Activated naive CD8-positive, alpha-beta T cell treated with anti-CD3 and anti-CD28 coated beads, Interleukin-2, amount 10 ng/mL, durations not matched to agents 7 days and 5 days (primary cell): ENCODE results near the gene C19orf44. TPM values are rescaled to one million over a fixed set of nuclear protein-coding genes. Genes with fewer than 3 reads are reported as not detected.

Experiments
- ATAC-seq: fragments of 150-1000 bp; cut with Tn5 transposase; one replicate; pipeline ENCODE4 v1.10.0; 2021; ENCODE audit warnings: low read depth, moderate library complexity
- POLR2A ChIA-PET: fragments of 350-600 bp; sonication (Branson Sonifier 250); formaldehyde crosslinking; loops from one replicate; lab custom pipeline; 2021; ENCODE audit warnings: antibody characterized with exemption; lab: Charles Lee
- DNase-seq: peaks from one replicate; pipeline ENCODE4 v3.0.0; 2021
- H3K27ac Mint-ChIP-seq: one replicate; pipeline ENCODE4 v1.8.0; 2022; ENCODE audit warnings: mild to moderate bottlenecking, mixed read lengths
- H3K27me3 Mint-ChIP-seq: one replicate; pipeline ENCODE4 v1.8.0; 2022; ENCODE audit warnings: mild to moderate bottlenecking, moderate library complexity, mixed read lengths
- H3K36me3 Mint-ChIP-seq: one replicate; pipeline ENCODE4 v1.8.0; 2021; ENCODE audit warnings: mild to moderate bottlenecking, mixed read lengths
- H3K4me1 Mint-ChIP-seq: one replicate; pipeline ENCODE4 v1.8.0; 2021; ENCODE audit warnings: mixed read lengths
- H3K4me3 Mint-ChIP-seq: one replicate; pipeline ENCODE4 v1.8.0; 2022; ENCODE audit warnings: mild to moderate bottlenecking, moderate library complexity, mixed read lengths
- H3K9me3 Mint-ChIP-seq: one replicate; pipeline ENCODE4 v1.8.0; 2021; ENCODE audit warnings: mixed read lengths
- total RNA-seq, 2 experiments: library from RNA; stranded (reverse); gene quantifications; one replicate each; pipeline ENCODE4 v1.2.3, GENCODE V29; 2021

C19orf44 gene
- total RNA-seq, 2 experiments from 2014 or later, result 3.0 to 3.3 TPM

DNA sequence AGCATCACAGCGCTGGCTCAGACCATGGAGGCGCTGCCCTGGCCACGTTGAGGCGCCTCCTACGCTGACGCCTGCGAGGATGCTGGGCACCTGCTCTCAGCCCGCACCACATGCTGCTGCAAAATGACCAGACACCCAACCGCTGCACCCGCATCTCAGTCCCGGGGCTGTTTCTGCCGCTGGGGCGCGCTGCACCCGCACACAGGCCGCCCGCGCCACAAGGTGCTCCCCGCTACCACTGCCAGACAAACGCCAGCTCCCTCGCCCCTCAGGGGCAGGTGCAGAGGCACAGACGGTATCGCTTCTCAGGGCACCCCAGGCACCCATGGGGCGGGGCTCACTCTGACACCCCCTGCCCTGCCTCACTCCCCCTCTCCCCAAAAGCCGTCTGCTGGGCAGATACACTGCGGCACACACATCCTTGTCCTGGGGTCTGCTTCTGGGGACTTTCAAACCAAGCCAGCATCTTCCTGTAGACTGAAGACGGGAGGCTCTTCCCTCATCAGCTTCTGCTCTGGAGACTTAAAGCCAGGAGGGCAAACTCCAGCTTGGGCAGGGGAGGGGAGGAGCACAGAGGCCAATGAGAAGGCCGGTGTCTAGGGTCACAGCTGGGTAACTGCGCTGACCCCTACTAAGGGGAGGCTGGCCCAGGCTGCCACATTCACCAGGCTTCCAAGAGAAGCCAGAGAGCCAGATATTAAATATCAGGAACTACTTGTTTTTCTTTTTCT is 29.7 kb downstream of the C19orf44 start:
- Mint-ChIP-seq H3K9me3 (no peaks in the 10 kb centered on the region), H3K27me3 (no peaks in the 10 kb centered on the region), H3K27ac (no peak overlapping the region), H3K4me3 (no peak overlapping the region), H3K4me1 (no peaks in the 10 kb centered on the region), H3K36me3 (peaks cover 14% of the 10 kb centered on the region)
- no peak for ATAC-seq
- no peak for DNase-seq
- POLR2A ChIA-PET, result no interaction called here

- H3K9me3 Mint-ChIP-seq, result no peaks in the 10 kb centered on the region
- ATAC-seq, result no peak
- H3K36me3 Mint-ChIP-seq, result peaks cover 21% of the 10 kb centered on the region
- no peak overlapping the region for H3K27ac Mint-ChIP-seq
- POLR2A ChIA-PET, result no interaction called here
- H3K4me3 Mint-ChIP-seq, result no peak overlapping the region
- no peaks in the 10 kb centered on the region for H3K27me3 Mint-ChIP-seq
- no peaks in the 10 kb centered on the region for H3K4me1 Mint-ChIP-seq
- DNase-seq, result no peak
These were observed 31.2 kb downstream of the C19orf44 start for GRCh38 chr19:16527334-16527935.

- no peak overlapping the region for H3K27ac Mint-ChIP-seq
These were observed 31.9 kb downstream of the C19orf44 start for GRCh38 chr19:16527971-16528521.

DNA sequence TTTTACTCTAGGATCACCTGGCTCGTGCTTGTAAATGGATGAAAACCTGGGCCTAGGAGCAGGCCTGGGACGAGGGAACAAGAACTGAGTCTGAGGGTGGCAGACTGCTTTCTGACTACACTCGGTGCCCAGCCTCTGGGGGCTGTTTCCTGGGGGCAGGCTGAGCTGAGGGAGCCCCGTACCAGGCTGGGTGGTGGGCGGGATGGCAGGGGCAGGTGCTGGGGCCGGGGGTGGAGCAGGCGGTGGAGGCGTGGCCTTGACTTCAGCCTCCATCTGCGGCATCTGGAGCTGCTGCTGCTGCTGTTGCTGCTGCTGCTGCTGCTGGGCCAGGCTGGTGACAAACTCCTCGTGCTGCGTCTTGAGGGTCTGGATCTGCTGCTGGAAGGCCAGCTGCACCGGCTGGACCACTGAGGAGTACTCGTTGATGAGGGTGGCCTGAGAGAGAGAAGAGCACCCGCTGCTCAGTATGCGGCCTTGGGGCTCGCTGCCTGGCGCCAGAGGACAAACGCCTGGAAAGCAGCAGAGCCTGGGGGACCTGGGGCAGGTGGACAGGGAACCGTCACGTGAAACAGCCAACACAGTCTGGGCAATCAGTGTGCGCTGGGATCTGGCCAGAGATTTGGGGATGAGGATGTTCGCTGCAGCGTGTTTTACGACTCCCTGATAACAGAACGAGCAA is 33.4 kb downstream of the C19orf44 start:
- Mint-ChIP-seq H3K27ac (no peak overlapping the region), H3K36me3 (peaks cover 13% of the 10 kb centered on the region), H3K27me3 (no peaks in the 10 kb centered on the region), H3K9me3 (no peaks in the 10 kb centered on the region), H3K4me3 (no peak overlapping the region), H3K4me1 (no peaks in the 10 kb centered on the region)
- POLR2A ChIA-PET, result no interaction called here
- DNase-seq (no peak), ATAC-seq (no peak)

More at GRCh38 chr19:16527971-16528521, 31.9 kb downstream of the C19orf44 start:
- POLR2A ChIA-PET, result interaction anchor here (1.3 kb wide), 1 partner anchor 10 kb away, joined by 3 read pairs; no protein-coding TSS in a partner anchor
- DNase-seq (peak; percentile 59), ATAC-seq (peak; percentile 42)
- peaks cover 16% of the 10 kb centered on the region for H3K36me3 Mint-ChIP-seq
- H3K9me3 Mint-ChIP-seq, result no peaks in the 10 kb centered on the region
- no peak overlapping the region for H3K4me3 Mint-ChIP-seq
- no peaks in the 10 kb centered on the region for H3K27me3 Mint-ChIP-seq
- no peaks in the 10 kb centered on the region for H3K4me1 Mint-ChIP-seq

DNA sequence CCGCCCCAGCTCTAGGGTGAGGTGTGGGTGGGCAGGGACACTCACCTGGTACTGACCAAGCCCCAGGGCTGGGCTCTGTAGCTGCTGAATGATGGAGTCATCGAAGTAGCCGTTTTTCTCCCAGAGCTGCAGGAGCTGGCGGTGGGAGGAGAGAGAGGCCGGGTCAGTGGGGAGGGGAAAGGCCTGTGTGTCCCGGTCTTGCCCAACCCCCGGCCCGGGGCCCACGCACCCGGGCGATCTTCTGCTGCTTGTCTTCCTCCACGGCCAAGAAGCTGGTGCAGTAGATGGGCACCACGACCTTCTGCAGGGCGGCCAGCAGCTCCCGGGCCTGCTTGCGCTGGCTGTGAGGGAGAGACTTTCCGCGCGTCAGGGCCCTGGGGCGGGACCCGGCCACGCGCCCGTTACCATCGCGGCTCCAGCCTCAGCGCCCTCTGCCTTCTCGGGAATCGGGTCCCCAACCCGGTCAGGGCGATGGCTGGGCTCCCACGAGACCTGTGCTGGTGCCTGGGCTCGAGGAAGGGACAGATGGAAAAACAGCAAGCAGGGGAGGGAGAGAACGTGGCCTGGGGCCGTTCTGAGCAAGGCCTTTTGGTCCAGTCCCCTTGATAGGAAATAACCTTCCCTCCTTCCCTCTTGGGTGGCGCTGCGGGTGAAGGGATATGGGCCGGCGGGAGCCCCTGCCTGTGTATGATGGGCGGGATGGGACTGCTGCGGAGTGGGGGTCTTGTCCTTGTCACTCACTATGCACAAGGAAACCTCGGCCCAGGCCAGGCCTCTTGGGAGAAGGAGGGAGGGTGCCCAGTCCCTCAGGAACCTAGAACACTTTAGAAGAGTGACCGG is 34.6 kb downstream of the C19orf44 start:
- POLR2A ChIA-PET, result interaction anchor here (0.6 kb wide), 1 partner anchor 387 kb away, joined by 3 read pairs; no protein-coding TSS in a partner anchor
- Mint-ChIP-seq H3K36me3 (peaks cover 16% of the 10 kb centered on the region), H3K27me3 (no peaks in the 10 kb centered on the region), H3K4me1 (no peaks in the 10 kb centered on the region), H3K27ac (no peak overlapping the region), H3K4me3 (no peak overlapping the region), H3K9me3 (no peaks in the 10 kb centered on the region)
- no peak for DNase-seq
- ATAC-seq, result no peak

GRCh38 chr19:16531380-16531669 is 35.1 kb downstream of the C19orf44 start:
- Mint-ChIP-seq H3K36me3 (peaks cover 17% of the 10 kb centered on the region), H3K27ac (no peak overlapping the region)

DNA sequence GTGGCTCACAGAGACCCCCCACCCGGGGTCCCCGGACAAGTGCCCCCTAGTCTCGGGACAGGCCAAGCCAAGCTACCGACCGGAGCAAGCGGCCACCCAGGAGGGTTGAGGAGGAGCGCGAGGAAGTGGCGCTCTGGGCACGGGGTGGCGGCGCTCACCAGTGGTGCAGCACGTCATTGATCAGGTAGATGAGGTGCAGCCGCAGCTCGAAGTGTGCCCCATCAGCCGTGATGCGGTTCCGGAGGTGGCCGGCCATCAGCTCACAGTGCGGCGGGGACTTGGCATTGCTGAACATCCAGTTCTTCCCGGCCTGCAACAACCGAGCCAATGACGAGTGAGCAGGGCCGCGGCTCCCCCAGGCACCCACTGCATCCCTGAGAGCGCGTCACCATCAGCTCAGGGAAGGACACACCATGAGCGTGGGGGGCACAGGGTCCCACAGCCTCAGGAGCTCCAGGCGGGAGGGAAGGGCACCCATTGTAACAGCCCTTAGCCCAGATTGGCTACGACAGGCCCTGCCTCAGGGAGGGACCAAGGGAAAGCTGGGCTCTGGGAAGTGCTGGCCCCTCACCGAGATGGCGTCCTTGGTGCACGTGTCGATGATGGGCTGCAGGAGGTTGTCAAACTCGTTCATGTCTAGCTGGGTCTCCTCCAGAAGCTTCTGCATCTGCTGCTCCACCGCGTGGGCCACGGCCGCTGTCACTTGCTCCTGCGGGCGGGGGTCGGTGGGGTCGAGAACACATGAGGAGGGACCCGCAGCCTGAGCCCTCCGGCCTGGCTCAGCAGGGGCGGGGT is 36.4 kb downstream of the C19orf44 start:
- no peak for DNase-seq
- Mint-ChIP-seq H3K27me3 (no peaks in the 10 kb centered on the region), H3K9me3 (no peaks in the 10 kb centered on the region), H3K36me3 (peaks cover 21% of the 10 kb centered on the region), H3K27ac (no peak overlapping the region), H3K4me3 (no peak overlapping the region), H3K4me1 (no peaks in the 10 kb centered on the region)
- POLR2A ChIA-PET, result interaction anchor here (1.2 kb wide), 1 partner anchor 15 kb away, joined by 4 read pairs; no protein-coding TSS in a partner anchor
- no peak for ATAC-seq

More at GRCh38 chr19:16531380-16531669, 35.1 kb downstream of the C19orf44 start:
- ATAC-seq, result no peak
- no peak for DNase-seq
- H3K4me1 Mint-ChIP-seq, result no peaks in the 10 kb centered on the region
- POLR2A ChIA-PET, result interaction anchor here (0.6 kb wide), 1 partner anchor 387 kb away, joined by 3 read pairs; no protein-coding TSS in a partner anchor
- no peaks in the 10 kb centered on the region for H3K27me3 Mint-ChIP-seq
- no peaks in the 10 kb centered on the region for H3K9me3 Mint-ChIP-seq
- no peak overlapping the region for H3K4me3 Mint-ChIP-seq

DNA sequence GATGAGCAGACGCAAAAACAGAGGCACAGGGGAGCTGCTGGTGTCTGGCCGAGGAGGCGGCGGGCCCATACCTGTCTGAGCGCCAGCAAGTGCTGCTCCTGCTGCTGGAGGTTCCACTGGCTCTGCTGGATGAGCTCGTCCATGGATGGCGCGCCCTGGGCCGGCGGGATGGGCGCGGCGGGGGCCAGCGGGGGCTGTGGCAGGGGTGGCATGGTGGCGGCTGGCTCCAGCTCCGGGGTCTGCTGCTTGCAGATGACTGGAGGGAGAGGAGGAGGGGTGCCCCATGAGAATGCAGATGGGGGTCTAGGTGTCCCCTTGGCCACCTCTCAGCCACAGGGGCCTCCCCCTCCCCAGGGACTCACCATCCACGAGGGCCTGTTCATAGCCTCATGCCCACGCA is 39.2 kb downstream of the C19orf44 start:
- DNase-seq (no peak), ATAC-seq (no peak)
- Mint-ChIP-seq H3K36me3 (peaks cover 42% of the 10 kb centered on the region), H3K9me3 (no peaks in the 10 kb centered on the region), H3K27me3 (no peaks in the 10 kb centered on the region), H3K4me1 (peaks cover 15% of the 10 kb centered on the region), H3K4me3 (no peak overlapping the region), H3K27ac (no peak overlapping the region)
- POLR2A ChIA-PET, result no interaction called here

GRCh38 chr19:16536130-16536529 is 39.9 kb downstream of the C19orf44 start:
- POLR2A ChIA-PET, result no interaction called here

DNA sequence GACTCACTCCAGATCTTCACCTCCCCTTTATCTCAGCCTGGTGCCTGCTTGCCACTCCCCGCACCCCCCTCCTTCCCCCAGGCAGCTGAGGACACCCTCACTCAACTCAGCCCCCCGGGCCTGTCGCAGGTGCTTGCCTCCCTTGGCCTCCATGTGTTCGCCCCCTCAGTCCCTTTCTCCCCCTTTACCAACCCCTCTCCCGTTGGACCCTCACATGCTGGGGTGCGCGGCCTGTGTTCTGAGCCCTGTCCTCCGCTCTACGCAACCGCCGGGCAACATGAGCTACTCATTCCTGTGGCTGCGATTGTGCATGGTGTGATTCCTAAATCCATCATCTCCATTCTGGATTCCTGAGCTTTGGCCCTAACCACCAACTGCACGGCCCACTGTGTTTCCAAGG is 40.9 kb downstream of the C19orf44 start:
- Mint-ChIP-seq H3K27ac (peak overlapping the region; percentile 44), H3K4me1 (peaks cover 23% of the 10 kb centered on the region), H3K36me3 (peaks cover 44% of the 10 kb centered on the region), H3K27me3 (no peaks in the 10 kb centered on the region), H3K9me3 (no peaks in the 10 kb centered on the region), H3K4me3 (no peak overlapping the region)
- ATAC-seq, result no peak
- DNase-seq, result no peak
- POLR2A ChIA-PET, result interaction anchor here (1.2 kb wide), 1 partner anchor 135 kb away, joined by 3 read pairs; no protein-coding TSS in a partner anchor

More at GRCh38 chr19:16536130-16536529, 39.9 kb downstream of the C19orf44 start:
- H3K4me1 Mint-ChIP-seq, result peaks cover 18% of the 10 kb centered on the region
- DNase-seq (no peak), ATAC-seq (no peak)
- H3K4me3 Mint-ChIP-seq, result no peak overlapping the region
- no peak overlapping the region for H3K27ac Mint-ChIP-seq
- no peaks in the 10 kb centered on the region for H3K9me3 Mint-ChIP-seq
- no peaks in the 10 kb centered on the region for H3K27me3 Mint-ChIP-seq
- H3K36me3 Mint-ChIP-seq, result peaks cover 45% of the 10 kb centered on the region

GRCh38 chr19:16540948-16541347 is 44.8 kb downstream of the C19orf44 start:
- POLR2A ChIA-PET, result interaction anchor here (0.7 to 1.4 kb wide), 3 partner anchors 26 to 44 kb away, joined by 3 to 4 read pairs (median 3); no protein-coding TSS in a partner anchor
- ATAC-seq, result no peak
- H3K4me1 Mint-ChIP-seq, result peaks cover 40% of the 10 kb centered on the region

DNA sequence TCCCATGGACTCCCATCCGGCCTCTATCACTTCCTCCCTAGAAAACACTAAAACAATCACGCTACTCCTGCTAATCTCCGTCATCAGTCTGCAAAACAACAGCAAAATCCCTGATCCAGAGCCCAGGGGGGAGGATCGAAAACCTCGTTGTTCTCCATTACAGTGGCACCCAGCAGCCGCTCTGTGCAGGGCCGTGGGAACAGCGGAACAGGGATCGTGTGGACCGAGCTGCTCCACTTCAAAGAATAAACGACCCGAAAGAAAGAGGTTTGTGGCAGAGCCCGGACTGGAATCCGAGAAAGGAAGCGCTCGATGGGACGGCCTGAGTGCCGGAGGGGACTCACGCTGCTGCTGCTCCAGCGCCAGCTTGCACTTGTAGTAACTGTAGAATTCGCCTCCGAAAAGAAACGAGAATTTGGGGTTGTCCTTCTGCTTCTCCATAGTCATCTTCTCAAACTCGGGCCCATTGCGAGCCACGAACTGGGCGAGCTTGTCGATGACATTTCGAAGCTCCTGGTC is 45.4 kb downstream of the C19orf44 start:
- DNase-seq (no peak), ATAC-seq (peak; percentile 3)
- Mint-ChIP-seq H3K9me3 (no peaks in the 10 kb centered on the region), H3K27ac (peak overlapping the region; percentile 80), H3K4me3 (peak overlapping the region; percentile 95), H3K27me3 (no peaks in the 10 kb centered on the region), H3K4me1 (peaks cover 40% of the 10 kb centered on the region), H3K36me3 (peaks cover 43% of the 10 kb centered on the region)
- POLR2A ChIA-PET, result interaction anchor here (0.7 to 2.5 kb wide), 6 partner anchors 25 to 86 kb away, joined by 3 to 28 read pairs (median 4); partner anchors contain the start of gene MED26

More at GRCh38 chr19:16540948-16541347, 44.8 kb downstream of the C19orf44 start:
- Mint-ChIP-seq H3K36me3 (peaks cover 44% of the 10 kb centered on the region), H3K9me3 (no peaks in the 10 kb centered on the region), H3K4me3 (peak overlapping the region; percentile 95), H3K27me3 (no peaks in the 10 kb centered on the region), H3K27ac (peak overlapping the region; percentile 80)
- DNase-seq, result no peak
